Right ventricle myocardium inferior (tissue), 1 donor: ENCODE data around the gene PCSK5. TPM values are rescaled to one million over a fixed set of nuclear protein-coding genes. Genes with fewer than 3 reads are reported as not detected.
A peak's percentile ranks its signal among the peaks of the same experiment; 100 is the strongest.

Experiments used
- ATAC-seq: fragments of 200-7000 bp; cut with Tn5 transposase; one replicate; pipeline ENCODE4 v1.9.1; 2020; ENCODE audit warnings: mild to moderate bottlenecking, moderate library complexity
- DNase-seq: peaks from one replicate; pipeline ENCODE4 v3.0.0; 2021; ENCODE audit errors: missing footprints
- intact Hi-C: fragments of 100-400 bp; cut with DNase I; formaldehyde crosslinking; loops from one replicate; pipeline ENCODE4 v1.11.0; 2022
- total RNA-seq: library from RNA; stranded (reverse); fragmentation: NEBNext Ultra II Directional; extraction: Animal tissue kit (Norgen Biotek cat#: 25700); gene quantifications from one replicate; pipeline ENCODE4 v1.2.1, GENCODE V29; 2021
- donor health status: DM: no; HTN: yes; CAD: no; lungs with severe emphysema.

Gene PCSK5
- total RNA-seq, 1 donor from 2014 or later, result 4.5 TPM

- no peak for DNase-seq
- no peak for ATAC-seq
- intact Hi-C loops, result no loop called here
These were observed 510.7 kb downstream of the PCSK5 start for GRCh38 chr9:76401176-76401575.

- intact Hi-C loops, result no loop called here
- DNase-seq, result no peak
- ATAC-seq, result no peak
These were observed 511.3 kb downstream of the PCSK5 start for GRCh38 chr9:76401580-76402354.

- ATAC-seq (peak; percentile 79), DNase-seq (no peak)
- intact Hi-C loops, result no loop called here
These were observed 512.9 kb downstream of the PCSK5 start for GRCh38 chr9:76403352-76403751.

DNA sequence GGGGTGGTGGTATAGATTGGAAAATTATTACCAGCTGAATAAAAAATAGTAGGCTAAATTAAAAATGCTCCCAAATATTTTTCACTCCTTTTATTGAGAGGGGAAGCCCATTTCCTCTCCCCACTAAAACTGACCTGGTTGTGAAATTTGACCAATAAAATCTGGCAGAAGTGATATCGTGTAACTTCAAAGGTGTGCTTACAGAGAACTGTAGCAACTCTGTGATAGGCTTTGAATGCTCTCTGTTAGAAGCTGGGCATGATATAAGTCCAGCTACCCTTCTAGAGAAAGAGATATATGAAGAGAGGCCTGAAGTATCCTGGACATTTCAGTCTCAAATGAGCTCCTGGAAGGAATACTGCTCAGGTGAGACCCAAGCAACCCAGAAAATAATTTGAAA, 513.9 kb downstream of the PCSK5 start:
- DNase-seq, result no peak
- intact Hi-C loops, result no loop called here
- no peak for ATAC-seq

GRCh38 chr9:76405340-76405739, 514.9 kb downstream of the PCSK5 start:
- no peak for ATAC-seq
- no peak for DNase-seq
- intact Hi-C loops, result no loop called here

DNA sequence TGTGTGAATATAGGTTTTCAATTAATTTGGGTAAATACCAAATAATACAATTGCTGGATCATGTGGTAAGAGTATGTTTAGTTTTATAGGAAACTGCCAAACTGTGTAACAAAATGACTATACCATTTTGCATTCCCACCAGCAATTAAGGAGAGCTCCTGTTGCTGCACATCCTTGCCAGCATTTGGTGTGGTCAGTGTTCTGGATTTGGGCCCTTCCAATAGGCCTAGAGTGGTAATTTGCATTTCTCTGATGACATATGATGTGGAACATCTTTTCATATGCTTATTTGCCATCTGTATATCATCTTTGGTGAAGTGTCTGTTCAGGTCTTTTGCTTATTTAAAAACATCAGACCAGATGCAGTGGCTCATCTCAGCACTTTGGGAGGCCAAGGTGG, 515.4 kb downstream of the PCSK5 start:
- ATAC-seq (no peak), DNase-seq (no peak)
- intact Hi-C loops, result no loop called here
